AG04449 (cell line): ENCODE results near the gene SERPING1.

Experiments
- CTCF ChIA-PET: fragments of 350-600 bp; formaldehyde crosslinking; extraction: SDS; loops from one replicate; lab custom pipeline; 2021; ENCODE audit warnings: antibody characterized with exemption; lab: Yijun Ruan, JAX
- POLR2A ChIA-PET: fragments of 400-600, 350-600 bp; formaldehyde crosslinking; extraction: SDS; loops from one replicate; lab custom pipeline; 2020; ENCODE audit warnings: antibody characterized with exemption, inconsistent platforms; lab: Yijun Ruan, JAX
- DNase-seq: peaks from one replicate; pipeline ENCODE4 v3.0.0-alpha.2; 2010; ENCODE audit warnings: low read depth, low spot score
- H3K4me3 ChIP-seq: 2 replicates; pipeline ENCODE4 v1.5.1; 2011; ENCODE audit warnings: low read depth, mild to moderate bottlenecking, control low read depth, low read length
- CTCF ChIP-seq: IDR thresholded peaks from one replicate; pipeline ENCODE4 v1.5.1; 2011; ENCODE audit warnings: mild to moderate bottlenecking, moderate library complexity, low read length, control low read depth, inconsistent platforms; ENCODE audit not compliant: insufficient read depth; ENCODE audit errors: missing control alignments

The SERPING1 gene

GRCh38 chr11:57635246-57635645 lies 37.8 kb downstream of the SERPING1 start:
- CTCF ChIA-PET = interaction anchor here (1.3 to 1.7 kb wide), 4 partner anchors 9 to 108 kb away, joined by 5 to 9 read pairs (median 6); partner anchors contain the start of gene UBE2L6
- POLR2A ChIA-PET = no interaction called here

DNA sequence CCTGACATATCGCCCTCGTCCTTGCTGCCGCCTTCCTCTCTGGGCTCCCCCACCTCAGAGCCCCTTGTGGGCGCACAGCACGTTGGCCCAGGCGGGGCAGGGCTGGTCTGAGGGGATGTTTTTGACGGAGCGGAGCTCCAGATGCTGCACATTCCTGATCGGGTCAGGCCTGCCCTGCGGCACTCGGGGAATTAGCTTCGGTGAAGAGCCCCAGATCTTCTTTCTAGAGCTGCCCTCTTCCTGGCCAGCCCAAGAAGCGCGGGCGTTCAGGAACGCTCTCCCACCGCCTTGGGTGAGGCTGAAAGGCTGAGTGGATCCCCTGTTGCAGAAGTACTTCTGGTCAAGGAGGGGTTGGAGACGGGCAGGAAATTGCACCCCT lies 40.1 kb downstream of the SERPING1 start:
- DNase-seq = no peak
- no peak for TF ChIP-seq CTCF
- POLR2A ChIA-PET = interaction anchor here (0.6 kb wide), 1 partner anchor 11 kb away, joined by 3 read pairs; no protein-coding TSS in a partner anchor
- peak overlapping the region; percentile 97 for H3K4me3 ChIP-seq
- CTCF ChIA-PET = interaction anchor here (1.0 to 2.0 kb wide), 6 partner anchors 14 to 144 kb away, joined by 3 to 8 read pairs (median 4); partner anchors contain the start of gene UBE2L6

More at GRCh38 chr11:57635246-57635645, 37.8 kb downstream of the SERPING1 start:
- no peak for TF ChIP-seq CTCF
- no peak overlapping the region for H3K4me3 ChIP-seq
- DNase-seq = no peak

- ChIA-PET POLR2A (no interaction called here), CTCF (interaction anchor here (1.0 to 11.5 kb wide), 11 partner anchors 11 to 292 kb away, joined by 3 to 306 read pairs (median 13); partner anchors contain the start of genes CLP1, RTN4RL2, TIMM10 and UBE2L6)
- DNase-seq = no peak
- peak overlapping the region; percentile 97 for H3K4me3 ChIP-seq
- no peak for TF ChIP-seq CTCF
Measured at GRCh38 chr11:57638005-57638781, 40.7 kb downstream of the SERPING1 start.

GRCh38 chr11:57638811-57639320 lies 41.4 kb downstream of the SERPING1 start:
- peak overlapping the region; percentile 97 for H3K4me3 ChIP-seq
- no peak for TF ChIP-seq CTCF
- ChIA-PET POLR2A (interaction anchor here (1.6 kb wide), 1 partner anchor 123 kb away, joined by 4 read pairs; the partner anchor contains the start of gene SLC43A1), CTCF (interaction anchor here (1.2 to 11.5 kb wide), 12 partner anchors 10 to 798 kb away, joined by 3 to 306 read pairs (median 22); partner anchors contain the start of genes CLP1, RTN4RL2, TIMM10 and UBE2L6)
- DNase-seq = no peak

DNA sequence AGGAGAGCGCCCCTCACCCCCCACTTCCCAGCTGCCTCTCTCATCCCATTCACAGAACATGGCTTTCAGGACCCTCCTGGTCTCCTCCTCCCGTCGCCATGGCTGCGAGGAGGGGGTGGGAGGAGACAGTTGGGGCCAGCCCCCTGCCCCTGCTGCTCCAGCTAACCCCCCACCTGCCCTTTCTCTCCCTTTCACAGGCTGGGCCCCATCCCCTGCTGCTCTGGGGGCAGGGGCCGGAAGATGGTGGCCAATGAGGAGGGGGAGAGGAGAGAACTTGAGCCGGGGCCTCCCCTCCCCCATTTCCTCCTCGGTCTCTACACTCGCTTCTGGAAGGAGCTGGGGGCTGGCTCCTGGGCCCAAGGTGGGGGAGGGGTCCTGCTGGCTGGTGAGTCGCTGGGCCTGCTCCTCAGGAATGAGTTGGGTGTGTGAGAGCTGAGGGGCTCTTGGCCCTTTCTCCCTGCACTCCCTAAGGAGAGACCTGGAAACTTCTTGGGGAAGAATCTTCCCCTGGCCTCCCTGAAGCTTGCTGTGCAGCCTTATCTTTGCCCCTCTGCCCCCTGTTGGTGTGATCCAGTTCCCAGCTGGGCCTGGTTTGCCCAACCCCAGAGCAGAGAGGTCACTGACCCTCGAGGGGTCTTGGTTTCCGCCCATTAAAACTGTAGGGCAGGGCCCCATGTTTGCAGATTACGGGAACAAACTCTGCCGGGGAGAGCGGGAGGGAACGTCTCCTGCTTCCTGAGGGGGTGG lies 42.0 kb downstream of the SERPING1 start:
- peak; percentile 2 for TF ChIP-seq CTCF
- ChIA-PET POLR2A (interaction anchor here (0.6 to 2.7 kb wide), 4 partner anchors 9 to 124 kb away, joined by 3 to 12 read pairs (median 6); partner anchors contain the start of genes SLC43A1 and UBE2L6), CTCF (interaction anchor here (0.5 to 11.5 kb wide), 27 partner anchors 9 to 799 kb away, joined by 3 to 306 read pairs (median 10); partner anchors contain the start of genes CLP1, RTN4RL2, SLC43A1 and TIMM10)
- DNase-seq = no peak
- H3K4me3 ChIP-seq = peak overlapping the region; percentile 97
